Liver (tissue), 9 donors: ENCODE measurements around the gene PFKFB4. TPM values are rescaled to one million over a fixed set of nuclear protein-coding genes. Genes with fewer than 3 reads are reported as not detected.

Experiments
- DNase-seq: peaks from one replicate; pipeline ENCODE4 v3.0.0-alpha.2; 2017; ENCODE audit warnings: low spot score
- H3K27ac ChIP-seq, 2 donors: one replicate each; pipeline ENCODE4 v1.7.0; 2013; ENCODE audit warnings: inconsistent platforms in 2 of 2, low read length in 2 of 2, control low read depth in 1 of 2, low read depth in 1 of 2, mild to moderate bottlenecking in 1 of 2
- H3K27me3 ChIP-seq, 4 donors: one replicate each; pipeline versions ENCODE4 v1.6.1 to v1.7.0; 2013; ENCODE audit warnings: low read length in 3 of 4, inconsistent platforms in 1 of 4, mild to moderate bottlenecking in 1 of 4, moderate library complexity in 1 of 4; ENCODE audit not compliant: control insufficient read depth in 4 of 4, insufficient read depth in 4 of 4
- H3K36me3 ChIP-seq, 4 donors: one replicate each; pipeline versions ENCODE4 v1.6.1 to v1.7.0; 2013; ENCODE audit warnings: low read length in 3 of 4, mild to moderate bottlenecking in 3 of 4, low read depth in 1 of 4, moderate library complexity in 1 of 4; ENCODE audit not compliant: control insufficient read depth in 4 of 4, insufficient read depth in 3 of 4
- H3K4me1 ChIP-seq, 4 donors: one replicate each; pipeline versions ENCODE4 v1.6.1 to v1.7.0; 2013; ENCODE audit warnings: low read length in 3 of 4, mild to moderate bottlenecking in 3 of 4, moderate library complexity in 1 of 4; ENCODE audit not compliant: control insufficient read depth in 4 of 4, insufficient read depth in 4 of 4
- H3K4me3 ChIP-seq, 3 donors: one replicate each; pipeline versions ENCODE4 v1.6.1 to v1.7.0; 2013; ENCODE audit warnings: low read length in 3 of 3, control low read depth in 1 of 3, low read depth in 1 of 3, mild to moderate bottlenecking in 1 of 3
- H3K9ac ChIP-seq, 2 donors: one replicate each; pipeline ENCODE4 v1.7.0; 2013; ENCODE audit warnings: low read length in 2 of 2, mild to moderate bottlenecking in 2 of 2, moderate library complexity in 2 of 2, control low read depth in 1 of 2, low read depth in 1 of 2
- H3K9me3 ChIP-seq, 4 donors: one replicate each; pipeline versions ENCODE4 v1.6.1 to v1.7.0; 2013; ENCODE audit warnings: low read length in 3 of 4; ENCODE audit not compliant: control insufficient read depth in 4 of 4
- EGR1 ChIP-seq, 2 donors: IDR thresholded peaks; 2 replicates each; pipeline ENCODE4 v1.6.1; 2016 to 2018; ENCODE audit warnings: antibody characterized with exemption in 2 of 2, low read depth in 2 of 2
- FOXA1 ChIP-seq: IDR thresholded peaks from 2 replicates; pipeline ENCODE4 v1.6.1; 2016; ENCODE audit warnings: antibody characterized with exemption
- FOXA2 ChIP-seq: IDR thresholded peaks from 2 replicates; pipeline ENCODE4 v1.6.1; 2016; ENCODE audit warnings: antibody characterized with exemption
- GABPA ChIP-seq, 2 donors: IDR thresholded peaks in 1 of 2; conservative IDR thresholded peaks in 1 of 2; 2 replicates each; pipeline ENCODE4 v1.6.1; 2016; ENCODE audit warnings: antibody characterized with exemption in 2 of 2, mild to moderate bottlenecking in 1 of 2, moderate library complexity in 1 of 2
- HNF4A ChIP-seq, 2 donors: conservative IDR thresholded peaks; 2 replicates each; pipeline ENCODE4 v1.6.1; 2016; ENCODE audit warnings: antibody characterized with exemption in 2 of 2, mild to moderate bottlenecking in 2 of 2
- HNF4G ChIP-seq: IDR thresholded peaks from 2 replicates; pipeline ENCODE4 v1.6.1; 2016; ENCODE audit warnings: antibody characterized with exemption
- JUND ChIP-seq, 2 donors: IDR thresholded peaks; 2 replicates each; pipeline ENCODE4 v1.6.1; 2016; ENCODE audit warnings: antibody characterized with exemption in 2 of 2
- NR2F2 ChIP-seq: IDR thresholded peaks from 2 replicates; pipeline ENCODE4 v1.6.1; 2016; ENCODE audit warnings: antibody characterized with exemption
- RAD21 ChIP-seq, 2 donors: IDR thresholded peaks; 2 replicates each; pipeline ENCODE4 v1.6.1; 2016; ENCODE audit warnings: antibody characterized with exemption in 2 of 2, mild to moderate bottlenecking in 2 of 2
- RXRA ChIP-seq, 2 donors: IDR thresholded peaks; 2 replicates each; pipeline ENCODE4 v1.6.1; 2017 to 2018; ENCODE audit warnings: antibody characterized with exemption in 2 of 2, mild to moderate bottlenecking in 1 of 2
- SP1 ChIP-seq: IDR thresholded peaks from 2 replicates; pipeline ENCODE4 v1.6.1; 2018; ENCODE audit warnings: antibody characterized with exemption, mild to moderate bottlenecking
- TAF1 ChIP-seq: conservative IDR thresholded peaks from 2 replicates; pipeline ENCODE4 v1.6.1; 2016; ENCODE audit warnings: antibody characterized with exemption, mild to moderate bottlenecking
- YY1 ChIP-seq: IDR thresholded peaks from 2 replicates; pipeline ENCODE4 v1.6.1; 2016; ENCODE audit warnings: antibody characterized with exemption, mild to moderate bottlenecking
- WGBS: extraction: QIAGEN DNeasy Blood & Tissue Kit; methylation state at CpG from one replicate; pipeline ENCODE4 v1.1.7; 2013; 5-methylcytosine and 5-hydroxymethylcytosine counted together
- polyA plus RNA-seq, 2 donors: library from polyadenylated mRNA; stranded (reverse) in 1 of 2; unstranded in 1 of 2; fragments of 200-250 nt in 1 of 2; fragments of >200 nt in 1 of 2; fragmentation: Nextera tagmentation in 1 of 2; extraction: Ambion mirVana in 1 of 2; gene quantifications; one replicate each; pipeline versions ENCODE4 v1.2.1 to v1.2.3, GENCODE V29; 2013 to 2015
- total RNA-seq, 2 donors: library from RNA; depleted of rRNA; stranded (reverse); fragments of >200 nt; gene quantifications; one replicate each; pipeline ENCODE4 v1.2.3, GENCODE V29; 2014
- TF ChIP-seq, protein P1 (sequence below): fragments of 150-350 bp; IDR thresholded peaks from 2 replicates; pipeline ENCODE4 v1.5.1; 2017; ENCODE audit warnings: improper control_type of control experiment, low read depth, low read length; ENCODE audit not compliant: missing input control
- TF ChIP-seq, protein P2 (sequence below): IDR thresholded peaks from 2 replicates; pipeline ENCODE4 v1.6.1; 2016; ENCODE audit warnings: antibody characterized with exemption, mild to moderate bottlenecking
- TF ChIP-seq, protein P3 (sequence below): IDR thresholded peaks from 2 replicates; pipeline ENCODE4 v1.6.1; 2016; ENCODE audit warnings: antibody characterized with exemption
- TF ChIP-seq, protein P4 (sequence below): IDR thresholded peaks from 2 replicates; pipeline ENCODE4 v1.6.1; 2016; ENCODE audit warnings: antibody characterized with exemption
- donor health status: healthy.
- donor health status: healthy.
- donor health status: healthy.
- donor health status: healthy.
- donor health status: healthy.

PFKFB4 gene
- total and polyA plus RNA-seq, 4 donors, result 0.46 to 5.3 (median 1.7) TPM

DNA sequence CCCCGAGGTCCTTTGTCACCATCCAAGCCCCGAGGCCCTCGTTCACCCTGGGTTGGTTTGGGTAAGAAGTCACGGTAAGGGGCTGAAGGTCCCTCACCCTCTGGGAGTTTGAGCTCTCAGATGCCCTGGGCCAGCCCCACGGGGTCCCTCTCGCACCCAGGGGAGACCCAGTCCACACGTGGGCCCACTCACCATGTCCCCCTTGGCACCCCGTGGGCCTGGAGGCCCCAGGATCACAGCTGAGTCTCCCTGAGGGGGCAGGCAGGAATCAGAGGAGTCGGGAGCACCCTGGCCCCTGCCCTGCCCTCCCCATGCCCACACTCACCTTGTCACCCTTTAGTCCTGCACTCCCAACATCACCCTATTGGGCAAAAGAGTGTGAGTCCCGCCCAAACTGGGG is 12.8 kb upstream of the PFKFB4 start:
- Histone ChIP-seq H3K36me3 (no peaks in the 10 kb centered on the region), H3K4me3 (no peak overlapping the region)
- 92% methylated on average over 10 of the region's 10 CpGs for WGBS

DNA sequence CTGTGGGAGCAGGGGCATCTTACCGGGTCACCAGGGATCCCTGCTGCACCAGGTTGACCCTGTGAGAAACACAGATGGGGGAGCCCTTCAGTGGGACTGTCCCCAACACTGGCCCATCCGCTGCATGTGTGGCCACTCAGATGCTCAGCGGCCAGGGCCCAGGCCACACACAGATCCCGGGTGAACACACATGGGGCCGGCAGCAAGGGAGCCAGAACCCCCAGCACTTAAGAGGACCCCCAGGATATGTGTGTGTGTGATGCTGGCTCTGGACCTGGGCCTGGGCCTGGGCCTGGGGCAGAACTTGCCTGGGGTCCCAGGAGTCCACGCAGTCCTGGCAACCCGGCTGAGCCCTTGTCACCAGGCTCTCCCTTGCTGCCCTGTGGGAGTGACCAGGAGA is 11.9 kb upstream of the PFKFB4 start:
- H3K36me3 ChIP-seq, result no peaks in the 10 kb centered on the region
- no peak for TF ChIP-seq YY1
- no peak for TF ChIP-seq RXRA (IDR thresholded peaks at IDR 0.05)
- TF ChIP-seq TAF1, result no peak
- TF ChIP-seq EGR1 (IDR thresholded peaks at IDR 0.05; ENCODE audit: low read depth in 2 of 2), result no peak
- TF ChIP-seq, protein P1, sequence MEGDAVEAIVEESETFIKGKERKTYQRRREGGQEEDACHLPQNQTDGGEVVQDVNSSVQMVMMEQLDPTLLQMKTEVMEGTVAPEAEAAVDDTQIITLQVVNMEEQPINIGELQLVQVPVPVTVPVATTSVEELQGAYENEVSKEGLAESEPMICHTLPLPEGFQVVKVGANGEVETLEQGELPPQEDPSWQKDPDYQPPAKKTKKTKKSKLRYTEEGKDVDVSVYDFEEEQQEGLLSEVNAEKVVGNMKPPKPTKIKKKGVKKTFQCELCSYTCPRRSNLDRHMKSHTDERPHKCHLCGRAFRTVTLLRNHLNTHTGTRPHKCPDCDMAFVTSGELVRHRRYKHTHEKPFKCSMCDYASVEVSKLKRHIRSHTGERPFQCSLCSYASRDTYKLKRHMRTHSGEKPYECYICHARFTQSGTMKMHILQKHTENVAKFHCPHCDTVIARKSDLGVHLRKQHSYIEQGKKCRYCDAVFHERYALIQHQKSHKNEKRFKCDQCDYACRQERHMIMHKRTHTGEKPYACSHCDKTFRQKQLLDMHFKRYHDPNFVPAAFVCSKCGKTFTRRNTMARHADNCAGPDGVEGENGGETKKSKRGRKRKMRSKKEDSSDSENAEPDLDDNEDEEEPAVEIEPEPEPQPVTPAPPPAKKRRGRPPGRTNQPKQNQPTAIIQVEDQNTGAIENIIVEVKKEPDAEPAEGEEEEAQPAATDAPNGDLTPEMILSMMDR, result no peak
- TF ChIP-seq, protein P2, sequence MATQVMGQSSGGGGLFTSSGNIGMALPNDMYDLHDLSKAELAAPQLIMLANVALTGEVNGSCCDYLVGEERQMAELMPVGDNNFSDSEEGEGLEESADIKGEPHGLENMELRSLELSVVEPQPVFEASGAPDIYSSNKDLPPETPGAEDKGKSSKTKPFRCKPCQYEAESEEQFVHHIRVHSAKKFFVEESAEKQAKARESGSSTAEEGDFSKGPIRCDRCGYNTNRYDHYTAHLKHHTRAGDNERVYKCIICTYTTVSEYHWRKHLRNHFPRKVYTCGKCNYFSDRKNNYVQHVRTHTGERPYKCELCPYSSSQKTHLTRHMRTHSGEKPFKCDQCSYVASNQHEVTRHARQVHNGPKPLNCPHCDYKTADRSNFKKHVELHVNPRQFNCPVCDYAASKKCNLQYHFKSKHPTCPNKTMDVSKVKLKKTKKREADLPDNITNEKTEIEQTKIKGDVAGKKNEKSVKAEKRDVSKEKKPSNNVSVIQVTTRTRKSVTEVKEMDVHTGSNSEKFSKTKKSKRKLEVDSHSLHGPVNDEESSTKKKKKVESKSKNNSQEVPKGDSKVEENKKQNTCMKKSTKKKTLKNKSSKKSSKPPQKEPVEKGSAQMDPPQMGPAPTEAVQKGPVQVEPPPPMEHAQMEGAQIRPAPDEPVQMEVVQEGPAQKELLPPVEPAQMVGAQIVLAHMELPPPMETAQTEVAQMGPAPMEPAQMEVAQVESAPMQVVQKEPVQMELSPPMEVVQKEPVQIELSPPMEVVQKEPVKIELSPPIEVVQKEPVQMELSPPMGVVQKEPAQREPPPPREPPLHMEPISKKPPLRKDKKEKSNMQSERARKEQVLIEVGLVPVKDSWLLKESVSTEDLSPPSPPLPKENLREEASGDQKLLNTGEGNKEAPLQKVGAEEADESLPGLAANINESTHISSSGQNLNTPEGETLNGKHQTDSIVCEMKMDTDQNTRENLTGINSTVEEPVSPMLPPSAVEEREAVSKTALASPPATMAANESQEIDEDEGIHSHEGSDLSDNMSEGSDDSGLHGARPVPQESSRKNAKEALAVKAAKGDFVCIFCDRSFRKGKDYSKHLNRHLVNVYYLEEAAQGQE, result no peak
- TF ChIP-seq, protein P3, sequence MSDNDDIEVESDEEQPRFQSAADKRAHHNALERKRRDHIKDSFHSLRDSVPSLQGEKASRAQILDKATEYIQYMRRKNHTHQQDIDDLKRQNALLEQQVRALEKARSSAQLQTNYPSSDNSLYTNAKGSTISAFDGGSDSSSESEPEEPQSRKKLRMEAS, result no peak
- no peak for TF ChIP-seq SP1
- no peak for TF ChIP-seq GABPA (IDR thresholded peaks at IDR 0.05 in 1 of 2, conservative IDR thresholded peaks at IDR 0.05 in 1 of 2)
- TF ChIP-seq FOXA1, result no peak
- TF ChIP-seq RAD21 (IDR thresholded peaks at IDR 0.05), result no peak
- TF ChIP-seq, protein P4, sequence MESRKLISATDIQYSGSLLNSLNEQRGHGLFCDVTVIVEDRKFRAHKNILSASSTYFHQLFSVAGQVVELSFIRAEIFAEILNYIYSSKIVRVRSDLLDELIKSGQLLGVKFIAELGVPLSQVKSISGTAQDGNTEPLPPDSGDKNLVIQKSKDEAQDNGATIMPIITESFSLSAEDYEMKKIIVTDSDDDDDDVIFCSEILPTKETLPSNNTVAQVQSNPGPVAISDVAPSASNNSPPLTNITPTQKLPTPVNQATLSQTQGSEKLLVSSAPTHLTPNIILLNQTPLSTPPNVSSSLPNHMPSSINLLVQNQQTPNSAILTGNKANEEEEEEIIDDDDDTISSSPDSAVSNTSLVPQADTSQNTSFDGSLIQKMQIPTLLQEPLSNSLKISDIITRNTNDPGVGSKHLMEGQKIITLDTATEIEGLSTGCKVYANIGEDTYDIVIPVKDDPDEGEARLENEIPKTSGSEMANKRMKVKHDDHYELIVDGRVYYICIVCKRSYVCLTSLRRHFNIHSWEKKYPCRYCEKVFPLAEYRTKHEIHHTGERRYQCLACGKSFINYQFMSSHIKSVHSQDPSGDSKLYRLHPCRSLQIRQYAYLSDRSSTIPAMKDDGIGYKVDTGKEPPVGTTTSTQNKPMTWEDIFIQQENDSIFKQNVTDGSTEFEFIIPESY, result no peak
- no peak for TF ChIP-seq NR2F2
- TF ChIP-seq HNF4A (conservative IDR thresholded peaks at IDR 0.05), result no peak
- H3K9ac ChIP-seq, result no peak overlapping the region
- H3K9me3 ChIP-seq, result no peaks in the 10 kb centered on the region
- 97% methylated on average over 7 of the region's 7 CpGs for whole genome bisulfite sequencing
- no peak for DNase-seq
- H3K27ac ChIP-seq, result no peak overlapping the region
- no peak overlapping the region for H3K4me3 ChIP-seq
- no peaks in the 10 kb centered on the region for H3K4me1 ChIP-seq
- no peaks in the 10 kb centered on the region for H3K27me3 ChIP-seq

More for the DNA sequence above, 12.8 kb upstream of the PFKFB4 start:
- no peaks in the 10 kb centered on the region for H3K4me1 ChIP-seq
- H3K27me3 ChIP-seq, result no peaks in the 10 kb centered on the region
- H3K9ac ChIP-seq, result no peak overlapping the region
- H3K9me3 ChIP-seq, result no peaks in the 10 kb centered on the region
- H3K27ac ChIP-seq, result no peak overlapping the region
- TF ChIP-seq TAF1 (no peak), RAD21 (IDR thresholded peaks at IDR 0.05) (no peak), RXRA (IDR thresholded peaks at IDR 0.05) (no peak), NR2F2 (no peak), GABPA (IDR thresholded peaks at IDR 0.05 in 1 of 2, conservative IDR thresholded peaks at IDR 0.05 in 1 of 2) (no peak), HNF4A (conservative IDR thresholded peaks at IDR 0.05) (no peak), EGR1 (IDR thresholded peaks at IDR 0.05; ENCODE audit: low read depth in 2 of 2) (no peak), HNF4G (no peak), FOXA1 (no peak), FOXA2 (no peak), JUND (IDR thresholded peaks at IDR 0.05) (no peak), YY1 (no peak), SP1 (no peak)
- TF ChIP-seq, protein P1, result no peak
- no peak for DNase-seq
